ENCODE results near the gene SSR1.

The SSR1 gene

GRCh38 chr6:7238526-7238899 lies 74.5 kb downstream of the SSR1 start:
- Histone ChIP-seq H4K91ac (ENCODE audit: low read depth, low read length) (no peak overlapping the region), H3K27ac (ENCODE audit: low read depth, low read length) (no peak overlapping the region), H3K79me1 (ENCODE audit: low read length) (no peaks in the 10 kb centered on the region), H3K9ac (ENCODE audit: low read length) (no peak overlapping the region), H3K4me3 (ENCODE audit: low read depth, low read length) (no peak overlapping the region), H4K8ac (ENCODE audit: low read depth, low read length) (no peak overlapping the region), H3K36me3 (ENCODE audit: control insufficient read depth in 1 of 2, insufficient read depth in 2 of 2, low read length in 2 of 2) (peaks cover 27 to 40% of the 10 kb centered on the region in 2 experiments), H3K4me1 (ENCODE audit: control insufficient read depth in 1 of 2, insufficient read depth in 2 of 2, low read length in 2 of 2) (peaks cover 0 to 3% of the 10 kb centered on the region in 2 experiments), H3K4ac (ENCODE audit: low read depth, low read length) (no peak overlapping the region), H3K79me2 (ENCODE audit: control insufficient read depth, insufficient read depth, low read length, poor library complexity) (no peaks in the 10 kb centered on the region), H2BK5ac (ENCODE audit: low read depth, low read length, poor library complexity) (no peak overlapping the region), H4K12ac (ENCODE audit: low read depth, low read length) (no peak overlapping the region), H2BK120ac (ENCODE audit: insufficient read depth, low read length, poor library complexity) (no peak overlapping the region), H3K18ac (ENCODE audit: low read length) (no peak overlapping the region), H3K14ac (ENCODE audit: low read length) (no peak overlapping the region), H3K4me2 (ENCODE audit: low read length) (no peak overlapping the region), H2BK12ac (ENCODE audit: low read length) (no peak overlapping the region), H3K9me3 (ENCODE audit: insufficient read depth, low read depth, low read length) (no peaks in the 10 kb centered on the region), H2AK5ac (ENCODE audit: low read length) (no peak overlapping the region), H2AFZ (ENCODE audit: insufficient read depth, low read length, poor library complexity) (no peak overlapping the region), H3K27me3 (ENCODE audit: insufficient read depth, low read length) (no peaks in the 10 kb centered on the region), H3K23ac (ENCODE audit: low read length) (no peak overlapping the region)
- no CpG with 5 or more reads among the region's 5 CpGs for WGBS (ENCODE audit: extremely low coverage, insufficient coverage, insufficient read length)
- DNase-seq: no peak

GRCh38 chr6:7237653-7238188 lies 75.3 kb downstream of the SSR1 start:
- Histone ChIP-seq H3K4me1 (ENCODE audit: control insufficient read depth in 1 of 2, insufficient read depth in 2 of 2, low read length in 2 of 2) (peaks cover 0 to 3% of the 10 kb centered on the region in 2 experiments), H2BK12ac (ENCODE audit: low read length) (no peak overlapping the region), H4K8ac (ENCODE audit: low read depth, low read length) (no peak overlapping the region), H3K9me3 (ENCODE audit: insufficient read depth, low read depth, low read length) (no peaks in the 10 kb centered on the region), H3K14ac (ENCODE audit: low read length) (no peak overlapping the region), H2AFZ (ENCODE audit: insufficient read depth, low read length, poor library complexity) (no peak overlapping the region), H4K91ac (ENCODE audit: low read depth, low read length) (no peak overlapping the region), H2BK5ac (ENCODE audit: low read depth, low read length, poor library complexity) (no peak overlapping the region), H3K4me2 (ENCODE audit: low read length) (no peak overlapping the region), H3K36me3 (ENCODE audit: control insufficient read depth in 1 of 2, insufficient read depth in 2 of 2, low read length in 2 of 2) (peaks cover 27 to 40% of the 10 kb centered on the region in 2 experiments), H3K18ac (ENCODE audit: low read length) (no peak overlapping the region), H3K4me3 (ENCODE audit: low read depth, low read length) (no peak overlapping the region), H3K27ac (ENCODE audit: low read depth, low read length) (no peak overlapping the region), H3K27me3 (ENCODE audit: insufficient read depth, low read length) (no peaks in the 10 kb centered on the region), H3K79me2 (ENCODE audit: control insufficient read depth, insufficient read depth, low read length, poor library complexity) (no peaks in the 10 kb centered on the region), H2AK5ac (ENCODE audit: low read length) (no peak overlapping the region), H4K12ac (ENCODE audit: low read depth, low read length) (no peak overlapping the region), H2BK120ac (ENCODE audit: insufficient read depth, low read length, poor library complexity) (no peak overlapping the region), H3K79me1 (ENCODE audit: low read length) (no peaks in the 10 kb centered on the region), H3K23ac (ENCODE audit: low read length) (no peak overlapping the region), H3K4ac (ENCODE audit: low read depth, low read length) (no peak overlapping the region), H3K9ac (ENCODE audit: low read length) (no peak overlapping the region)
- peak in 1 of 2 donors; percentile 39 for DNase-seq
- WGBS (ENCODE audit: extremely low coverage, insufficient coverage, insufficient read length): no CpG with 5 or more reads among the region's 8 CpGs

GRCh38 chr6:7236306-7237209 lies 76.4 kb downstream of the SSR1 start:
- Histone ChIP-seq H2BK5ac (ENCODE audit: low read depth, low read length, poor library complexity) (no peak overlapping the region), H2BK120ac (ENCODE audit: insufficient read depth, low read length, poor library complexity) (no peak overlapping the region), H3K79me2 (ENCODE audit: control insufficient read depth, insufficient read depth, low read length, poor library complexity) (no peaks in the 10 kb centered on the region), H2AFZ (ENCODE audit: insufficient read depth, low read length, poor library complexity) (no peak overlapping the region), H2AK5ac (ENCODE audit: low read length) (no peak overlapping the region), H3K9ac (ENCODE audit: low read length) (no peak overlapping the region), H3K23ac (ENCODE audit: low read length) (no peak overlapping the region), H3K36me3 (ENCODE audit: control insufficient read depth in 1 of 2, insufficient read depth in 2 of 2, low read length in 2 of 2) (peaks cover 33 to 43% of the 10 kb centered on the region in 2 experiments), H3K79me1 (ENCODE audit: low read length) (no peaks in the 10 kb centered on the region), H3K4ac (ENCODE audit: low read depth, low read length) (peak overlapping the region; percentile 5), H3K27me3 (ENCODE audit: insufficient read depth, low read length) (no peaks in the 10 kb centered on the region), H4K12ac (ENCODE audit: low read depth, low read length) (no peak overlapping the region), H3K4me1 (ENCODE audit: control insufficient read depth in 1 of 2, insufficient read depth in 2 of 2, low read length in 2 of 2) (no peaks in the 10 kb centered on the region), H4K8ac (ENCODE audit: low read depth, low read length) (no peak overlapping the region), H3K27ac (ENCODE audit: low read depth, low read length) (no peak overlapping the region), H3K4me2 (ENCODE audit: low read length) (no peak overlapping the region), H3K9me3 (ENCODE audit: insufficient read depth, low read depth, low read length) (no peaks in the 10 kb centered on the region), H3K14ac (ENCODE audit: low read length) (no peak overlapping the region), H3K4me3 (ENCODE audit: low read depth, low read length) (no peak overlapping the region), H3K18ac (ENCODE audit: low read length) (no peak overlapping the region), H4K91ac (ENCODE audit: low read depth, low read length) (no peak overlapping the region), H2BK12ac (ENCODE audit: low read length) (no peak overlapping the region)
- WGBS (ENCODE audit: extremely low coverage, insufficient coverage, insufficient read length): no CpG with 5 or more reads among the region's 8 CpGs
- no peak for DNase-seq

- H3K4me2 ChIP-seq (ENCODE audit: low read length): no peak overlapping the region
- no peaks in the 10 kb centered on the region for H3K27me3 ChIP-seq (ENCODE audit: insufficient read depth, low read length)
- H3K4ac ChIP-seq (ENCODE audit: low read depth, low read length): peak overlapping the region; percentile 5
Measured at GRCh38 chr6:7235712-7236305, 77.2 kb downstream of the SSR1 start.

More at GRCh38 chr6:7235712-7236305, 77.2 kb downstream of the SSR1 start:
- H4K91ac ChIP-seq (ENCODE audit: low read depth, low read length): no peak overlapping the region
- no peak overlapping the region for H3K18ac ChIP-seq (ENCODE audit: low read length)
- no peaks in the 10 kb centered on the region for H3K79me2 ChIP-seq (ENCODE audit: control insufficient read depth, insufficient read depth, low read length, poor library complexity)
- no peak overlapping the region for H3K23ac ChIP-seq (ENCODE audit: low read length)
- H4K8ac ChIP-seq (ENCODE audit: low read depth, low read length): no peak overlapping the region
- H2AFZ ChIP-seq (ENCODE audit: insufficient read depth, low read length, poor library complexity): no peak overlapping the region
- H3K4me1 ChIP-seq (ENCODE audit: control insufficient read depth in 1 of 2, insufficient read depth in 2 of 2, low read length in 2 of 2): no peaks in the 10 kb centered on the region
- no peaks in the 10 kb centered on the region for H3K9me3 ChIP-seq (ENCODE audit: insufficient read depth, low read depth, low read length)
- H3K79me1 ChIP-seq (ENCODE audit: low read length): no peaks in the 10 kb centered on the region
- no peak overlapping the region for H3K27ac ChIP-seq (ENCODE audit: low read depth, low read length)
- no peak overlapping the region for H3K14ac ChIP-seq (ENCODE audit: low read length)
- no peak overlapping the region for H2BK5ac ChIP-seq (ENCODE audit: low read depth, low read length, poor library complexity)
- no peak overlapping the region for H2AK5ac ChIP-seq (ENCODE audit: low read length)
- no peak overlapping the region for H2BK12ac ChIP-seq (ENCODE audit: low read length)
- DNase-seq: no peak
- no peak overlapping the region for H2BK120ac ChIP-seq (ENCODE audit: insufficient read depth, low read length, poor library complexity)
- no CpG with 5 or more reads among the region's 9 CpGs for WGBS (ENCODE audit: extremely low coverage, insufficient coverage, insufficient read length)
- H3K4me3 ChIP-seq (ENCODE audit: low read depth, low read length): no peak overlapping the region
- no peak overlapping the region for H3K9ac ChIP-seq (ENCODE audit: low read length)
- peaks cover 33 to 43% of the 10 kb centered on the region in 2 experiments for H3K36me3 ChIP-seq (ENCODE audit: control insufficient read depth in 1 of 2, insufficient read depth in 2 of 2, low read length in 2 of 2)
- no peak overlapping the region for H4K12ac ChIP-seq (ENCODE audit: low read depth, low read length)

Data from trophoblast cell (in vitro differentiated cells and primary cell).